Measurements from ENCODE around the gene C20orf144.

The C20orf144 gene

DNA sequence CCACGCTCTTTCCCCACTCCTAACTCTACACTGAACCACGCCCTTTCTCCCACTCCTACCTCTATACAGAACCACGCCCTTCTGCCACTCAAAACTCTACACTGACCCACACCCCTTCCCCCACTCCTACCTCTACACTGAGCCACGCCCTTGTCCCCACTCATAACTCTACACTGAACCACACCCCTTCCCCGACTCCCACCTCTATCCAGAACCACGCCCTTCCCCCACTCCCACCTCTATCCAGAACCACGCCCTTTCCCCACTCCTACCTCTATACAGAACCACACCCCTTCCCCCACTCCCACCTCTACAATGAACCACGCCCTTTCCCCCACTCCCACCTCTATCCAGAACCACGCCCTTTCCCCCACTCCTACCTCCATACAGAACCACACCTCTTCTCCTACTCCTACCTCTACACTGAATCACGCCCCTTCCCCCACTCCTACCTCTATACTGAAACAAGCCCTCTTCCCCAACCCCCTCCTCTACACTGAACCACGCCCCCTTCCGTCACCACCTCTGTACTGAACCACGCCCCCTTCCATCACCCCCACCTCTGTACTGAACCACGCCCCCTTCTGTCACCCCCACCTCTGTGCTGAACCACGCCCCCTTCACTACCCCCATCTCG lies 47.9 kb downstream of the C20orf144 start:
- no peaks in the 10 kb centered on the region for H3K9me2 ChIP-seq (replicated peaks; ENCODE audit: low read depth, low read length)
- H3K36me3 ChIP-seq (ENCODE audit: insufficient read depth, low read length): no peaks in the 10 kb centered on the region; the same call in 1 of the 2 replicates
- no peak overlapping the region for H3K4me2 ChIP-seq (ENCODE audit: low read depth, low read length, poor library complexity, severe bottlenecking)
- H3K4me1 ChIP-seq (ENCODE audit: insufficient read depth, low read length, poor library complexity, severe bottlenecking): no peaks in the 10 kb centered on the region
- no peak overlapping the region for H3K4me3 ChIP-seq (ENCODE audit: low read length, poor library complexity, severe bottlenecking)
- TF ChIP-seq, protein P1, sequence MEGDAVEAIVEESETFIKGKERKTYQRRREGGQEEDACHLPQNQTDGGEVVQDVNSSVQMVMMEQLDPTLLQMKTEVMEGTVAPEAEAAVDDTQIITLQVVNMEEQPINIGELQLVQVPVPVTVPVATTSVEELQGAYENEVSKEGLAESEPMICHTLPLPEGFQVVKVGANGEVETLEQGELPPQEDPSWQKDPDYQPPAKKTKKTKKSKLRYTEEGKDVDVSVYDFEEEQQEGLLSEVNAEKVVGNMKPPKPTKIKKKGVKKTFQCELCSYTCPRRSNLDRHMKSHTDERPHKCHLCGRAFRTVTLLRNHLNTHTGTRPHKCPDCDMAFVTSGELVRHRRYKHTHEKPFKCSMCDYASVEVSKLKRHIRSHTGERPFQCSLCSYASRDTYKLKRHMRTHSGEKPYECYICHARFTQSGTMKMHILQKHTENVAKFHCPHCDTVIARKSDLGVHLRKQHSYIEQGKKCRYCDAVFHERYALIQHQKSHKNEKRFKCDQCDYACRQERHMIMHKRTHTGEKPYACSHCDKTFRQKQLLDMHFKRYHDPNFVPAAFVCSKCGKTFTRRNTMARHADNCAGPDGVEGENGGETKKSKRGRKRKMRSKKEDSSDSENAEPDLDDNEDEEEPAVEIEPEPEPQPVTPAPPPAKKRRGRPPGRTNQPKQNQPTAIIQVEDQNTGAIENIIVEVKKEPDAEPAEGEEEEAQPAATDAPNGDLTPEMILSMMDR (conservative IDR thresholded peaks at IDR 0.05; ENCODE audit: low read length): no peak
- no peak for TF ChIP-seq EZH2phosphoT487 (IDR thresholded peaks at IDR 0.05; ENCODE audit: borderline replicate concordance)
- no peaks in the 10 kb centered on the region for H3F3A ChIP-seq (ENCODE audit: low read depth)
- H3K27me3 ChIP-seq (ENCODE audit: insufficient read depth, low read length, poor library complexity, severe bottlenecking): no peaks in the 10 kb centered on the region
- no peak overlapping the region for H3K9ac ChIP-seq (ENCODE audit: low read depth, low read length, poor library complexity, severe bottlenecking)
- H3K79me2 ChIP-seq (ENCODE audit: insufficient read depth, low read length): no peaks in the 10 kb centered on the region
- H2AFZ ChIP-seq (ENCODE audit: low read length): no peak overlapping the region
- H4K20me1 ChIP-seq (ENCODE audit: insufficient read depth, low read length, poor library complexity, severe bottlenecking): no peaks in the 10 kb centered on the region
- no peaks in the 10 kb centered on the region for H3K9me3 ChIP-seq (ENCODE audit: insufficient read depth, low read depth, low read length)

- no peaks in the 10 kb centered on the region for H3K79me2 ChIP-seq (ENCODE audit: insufficient read depth, low read length)
- no peaks in the 10 kb centered on the region for H3K27me3 ChIP-seq (ENCODE audit: insufficient read depth, low read length, poor library complexity, severe bottlenecking)
- H3K9me3 ChIP-seq (ENCODE audit: insufficient read depth, low read depth, low read length): no peaks in the 10 kb centered on the region
- no peak overlapping the region for H3K4me3 ChIP-seq (ENCODE audit: low read length, poor library complexity, severe bottlenecking)
- H4K20me1 ChIP-seq (ENCODE audit: insufficient read depth, low read length, poor library complexity, severe bottlenecking): no peaks in the 10 kb centered on the region
- no peak overlapping the region for H3K9ac ChIP-seq (ENCODE audit: low read depth, low read length, poor library complexity, severe bottlenecking)
- H3K4me1 ChIP-seq (ENCODE audit: insufficient read depth, low read length, poor library complexity, severe bottlenecking): no peaks in the 10 kb centered on the region
- no peaks in the 10 kb centered on the region for H3K9me2 ChIP-seq (replicated peaks; ENCODE audit: low read depth, low read length)
- no peaks in the 10 kb centered on the region for H3F3A ChIP-seq (ENCODE audit: low read depth)
- no peak overlapping the region for H2AFZ ChIP-seq (ENCODE audit: low read length)
- TF ChIP-seq EZH2phosphoT487 (IDR thresholded peaks at IDR 0.05; ENCODE audit: borderline replicate concordance): no peak
- TF ChIP-seq, protein P1 (conservative IDR thresholded peaks at IDR 0.05; ENCODE audit: low read length): no peak
- no peak overlapping the region for H3K4me2 ChIP-seq (ENCODE audit: low read depth, low read length, poor library complexity, severe bottlenecking)
- H3K36me3 ChIP-seq (ENCODE audit: insufficient read depth, low read length): no peaks in the 10 kb centered on the region; the same call in 1 of the 2 replicates
These were observed 48.7 kb downstream of the C20orf144 start for GRCh38 chr20:33710681-33711445.

- Histone ChIP-seq H3K4me1 (ENCODE audit: insufficient read depth, low read length, poor library complexity, severe bottlenecking) (peaks cover under 1% of the 10 kb centered on the region), H3K9me3 (ENCODE audit: insufficient read depth, low read depth, low read length) (no peaks in the 10 kb centered on the region), H4K20me1 (ENCODE audit: insufficient read depth, low read length, poor library complexity, severe bottlenecking) (no peaks in the 10 kb centered on the region), H3K79me2 (ENCODE audit: insufficient read depth, low read length) (peaks cover under 1% of the 10 kb centered on the region; the same call in 1 of the 2 replicates), H2AFZ (ENCODE audit: low read length) (no peak overlapping the region), H3K4me2 (ENCODE audit: low read depth, low read length, poor library complexity, severe bottlenecking) (no peak overlapping the region), H3K27me3 (ENCODE audit: insufficient read depth, low read length, poor library complexity, severe bottlenecking) (no peaks in the 10 kb centered on the region), H3F3A (ENCODE audit: low read depth) (no peaks in the 10 kb centered on the region), H3K9ac (ENCODE audit: low read depth, low read length, poor library complexity, severe bottlenecking) (no peak overlapping the region), H3K9me2 (replicated peaks; ENCODE audit: low read depth, low read length) (no peaks in the 10 kb centered on the region), H3K36me3 (ENCODE audit: insufficient read depth, low read length) (no peaks in the 10 kb centered on the region; the same call in 1 of the 2 replicates), H3K4me3 (ENCODE audit: low read length, poor library complexity, severe bottlenecking) (no peak overlapping the region)
- no peak for TF ChIP-seq EZH2phosphoT487 (IDR thresholded peaks at IDR 0.05; ENCODE audit: borderline replicate concordance)
- TF ChIP-seq, protein P1 (conservative IDR thresholded peaks at IDR 0.05; ENCODE audit: low read length): no peak
These were observed 49.3 kb downstream of the C20orf144 start for GRCh38 chr20:33711446-33711738.
